K562 (cell line): ENCODE results near the gene GDF15. TPM values are rescaled to one million over a fixed set of nuclear protein-coding genes. Genes with fewer than 3 reads are reported as not detected.

Experiments used
- E2F1 ChIP-seq: sonication (generic); formaldehyde crosslinking; IDR thresholded peaks from 2 replicates; pipeline ENCODE4 v1.8.1; 2023; ENCODE audit warnings: mild to moderate bottlenecking, missing genetic modification reagents, moderate library complexity
- FOXM1 ChIP-seq, 2 experiments: fragments of 450-650 bp in 1 of 2; sonication (generic) in 1 of 2; formaldehyde crosslinking in 1 of 2; IDR thresholded peaks; 2 replicates each; pipeline versions ENCODE4 v1.6.1 to v1.9.0; 2017 to 2022; ENCODE audit warnings: low read depth in 2 of 2, mild to moderate bottlenecking in 2 of 2, missing genetic modification reagents in 1 of 2, moderate library complexity in 1 of 2
- GATAD2A ChIP-seq: fragments of 450-650 bp; IDR thresholded peaks from 2 replicates; pipeline ENCODE4 v1.6.1; 2017
- HIVEP1 ChIP-seq: fragments of 250-450 bp; sonication (Bioruptor Pico); IDR thresholded peaks from 2 replicates; pipeline ENCODE4 v1.4.0; 2020; ENCODE audit warnings: mild to moderate bottlenecking
- KDM4B ChIP-seq, 2 experiments: fragments of 450-650 bp in 1 of 2; sonication (generic) in 1 of 2; IDR thresholded peaks; 2 replicates each; pipeline ENCODE4 v1.6.1; 2016 to 2017; ENCODE audit warnings: borderline replicate concordance in 2 of 2, antibody characterized with exemption in 1 of 2, low read depth in 1 of 2, mild to moderate bottlenecking in 1 of 2
- KLF10 ChIP-seq: fragments of 250-450 bp; sonication (Bioruptor Pico); IDR thresholded peaks from 2 replicates; pipeline ENCODE4 v1.6.1; 2021; ENCODE audit warnings: matching md5 sums
- RBM25 ChIP-seq: fragments of 200-400 bp; formaldehyde crosslinking; IDR thresholded peaks from 2 replicates; pipeline ENCODE4 v1.6.1; 2018; ENCODE audit warnings: low read length, low read depth, moderate library complexity; ENCODE audit not compliant: severe bottlenecking
- SIRT6 ChIP-seq: IDR thresholded peaks from one replicate; pipeline ENCODE4 v1.6.1; 2012; ENCODE audit warnings: low read depth, mild to moderate bottlenecking, control low read depth, inconsistent platforms, low read length, moderate library complexity
- STAT5A ChIP-seq: IDR thresholded peaks from 2 replicates; pipeline ENCODE4 v1.6.1; 2012; ENCODE audit warnings: low read length, inconsistent platforms, borderline replicate concordance
- TEAD4 ChIP-seq, 2 experiments: sonication (generic) in 1 of 2; formaldehyde crosslinking in 1 of 2; IDR thresholded peaks; 2 replicates each; pipeline versions ENCODE4 v1.6.1 to v1.8.0; 2012 to 2022; ENCODE audit warnings: borderline replicate concordance in 1 of 2, inconsistent platforms in 1 of 2, low read length in 1 of 2, mild to moderate bottlenecking in 1 of 2, missing genetic modification reagents in 1 of 2
- ZBTB49 ChIP-seq: sonication (generic); formaldehyde crosslinking; IDR thresholded peaks from 2 replicates; pipeline ENCODE4 v1.8.0; 2022; ENCODE audit warnings: missing genetic modification reagents, mild to moderate bottlenecking, borderline replicate concordance
- ZKSCAN8 ChIP-seq: fragments of 200-800 bp; sonication (Bioruptor generic); IDR thresholded peaks from 2 replicates; pipeline ENCODE4 v1.6.1; 2016; ENCODE audit warnings: missing genetic modification characterization, missing compliant biosample characterization
- ZNF143 ChIP-seq: sonication (generic); formaldehyde crosslinking; IDR thresholded peaks from 2 replicates; pipeline ENCODE4 v1.9.0; 2022; ENCODE audit warnings: mild to moderate bottlenecking, missing genetic modification reagents
- ZNF217 ChIP-seq: sonication (generic); formaldehyde crosslinking; IDR thresholded peaks from 2 replicates; pipeline ENCODE4 v1.8.0; 2022; ENCODE audit warnings: mild to moderate bottlenecking, missing genetic modification reagents
- ZNF232 ChIP-seq: sonication (generic); formaldehyde crosslinking; IDR thresholded peaks from 2 replicates; pipeline ENCODE4 v1.8.0; 2022; ENCODE audit warnings: mild to moderate bottlenecking, missing genetic modification reagents
- ZNF239 ChIP-seq: fragments of 250-450 bp; sonication (Bioruptor Pico); IDR thresholded peaks from 2 replicates; pipeline ENCODE4 v1.4.0; 2020; ENCODE audit warnings: mild to moderate bottlenecking
- ZNF589 ChIP-seq: fragments of 200-800 bp; sonication (Bioruptor generic); IDR thresholded peaks from 2 replicates; pipeline ENCODE4 v1.6.1; 2016; ENCODE audit warnings: low read depth, missing genetic modification characterization, missing compliant biosample characterization
- ZNF609 ChIP-seq: sonication (generic); formaldehyde crosslinking; IDR thresholded peaks from 2 replicates; pipeline ENCODE4 v1.8.1; 2023; ENCODE audit warnings: missing genetic modification reagents, mild to moderate bottlenecking, borderline replicate concordance
- polyA plus RNA-seq, 8 experiments: library from polyadenylated mRNA; depleted of rRNA in 4 of 8; stranded (reverse) in 5 of 8; unstranded in 3 of 8; fragments of >200 nt; fragmentation: Nextera tagmentation in 2 of 8; fragmentation: Illumina TruSeq in 1 of 8; extraction: Ambion mirVana in 2 of 8; extraction: Trizol in 1 of 8; gene quantifications; 2 replicates each; pipeline versions ENCODE4 v1.2.1 to v1.2.3, GENCODE V29; 2011 to 2014; ENCODE audit warnings: inconsistent platforms in 1 of 8, missing spikeins in 1 of 8
- total RNA-seq, 7 experiments: library from RNA; depleted of rRNA in 6 of 7; stranded (reverse); fragments of >200 nt in 6 of 7; fragmentation: Illumina TruSeq in 2 of 7; extraction: Trizol in 2 of 7; gene quantifications; 2 replicates each; pipeline versions ENCODE4 v1.2.1 to v1.2.3, GENCODE V29; 2011 to 2021; ENCODE audit warnings: low replicate concordance in 1 of 7

Gene GDF15
- total and polyA plus RNA-seq, 9 of the 15 experiments (the other 6 are each of a cell fraction or from before 2014, with no cell fraction given) = 2.3 to 82.4 (median 12.5) TPM

GRCh38 chr19:18388960-18389725, 3.2 kb downstream of the GDF15 start (continued):
- TF ChIP-seq ZBTB49 (CRISPR knock-in tag) = 0 out of 2 replicates have a peak, but pooled peaks have one; percentile 23
- no peak for TF ChIP-seq ZNF232 (CRISPR knock-in tag)
- TF ChIP-seq ZNF239 (CRISPR knock-in tag) = no peak
- no peak for TF ChIP-seq HIVEP1 (CRISPR knock-in tag)
- TF ChIP-seq TEAD4 (IDR thresholded peaks at IDR 0.05; ENCODE audit: low read length) = no peak
- 0 out of 2 replicates have a peak, but pooled peaks have one; percentile 18 for TF ChIP-seq TEAD4 (CRISPR knock-in tag; IDR thresholded peaks at IDR 0.05; ENCODE audit: borderline replicate concordance)
- TF ChIP-seq FOXM1 (IDR thresholded peaks at IDR 0.05; ENCODE audit: low read depth) = no peak
- TF ChIP-seq FOXM1 (CRISPR knock-in tag; IDR thresholded peaks at IDR 0.05; ENCODE audit: low read depth) = no peak
- no peak for TF ChIP-seq SIRT6
- TF ChIP-seq ZKSCAN8 (CRISPR knock-in tag) = no peak; the same call in 1 of the 2 replicates
- no peak for TF ChIP-seq GATAD2A
- TF ChIP-seq ZNF143 = 0 out of 2 replicates have a peak, but pooled peaks have one; percentile 46
- TF ChIP-seq KDM4B (IDR thresholded peaks at IDR 0.05; ENCODE audit: borderline replicate concordance in 2 of 2, low read depth in 1 of 2) = no peak
- TF ChIP-seq KLF10 (CRISPR knock-in tag) = no peak
- TF ChIP-seq STAT5A = no peak
- TF ChIP-seq ZNF217 = no peak
- TF ChIP-seq ZNF609 (CRISPR knock-in tag) = no peak
- no peak for TF ChIP-seq ZNF589 (CRISPR knock-in tag)
- peak; percentile 40 for TF ChIP-seq RBM25
- peak; percentile 42; the same call in 1 of the 2 replicates for TF ChIP-seq E2F1 (CRISPR knock-in tag)
